SK-N-MC (cell line): Measurements from ENCODE around the gene TMEM147.

Source experiments
- EZH2 ChIP-seq: fragments of 200-600 bp; sonication (generic); IDR thresholded peaks from one replicate; pipeline ENCODE4 v1.6.1; 2017; ENCODE audit warnings: antibody characterized with exemption
- FOXP2 ChIP-seq: optimal IDR thresholded peaks from 2 replicates; pipeline ENCODE3; 2011; ENCODE audit warnings: mild to moderate bottlenecking, moderate library complexity; ENCODE audit not compliant: insufficient read depth; ENCODE audit errors: extremely low read length, control extremely low read depth
- POLR2AphosphoS5 ChIP-seq: IDR thresholded peaks from 2 replicates; pipeline ENCODE4 v1.6.1; 2012; ENCODE audit warnings: mild to moderate bottlenecking, low read depth, low read length, borderline replicate concordance

DNA sequence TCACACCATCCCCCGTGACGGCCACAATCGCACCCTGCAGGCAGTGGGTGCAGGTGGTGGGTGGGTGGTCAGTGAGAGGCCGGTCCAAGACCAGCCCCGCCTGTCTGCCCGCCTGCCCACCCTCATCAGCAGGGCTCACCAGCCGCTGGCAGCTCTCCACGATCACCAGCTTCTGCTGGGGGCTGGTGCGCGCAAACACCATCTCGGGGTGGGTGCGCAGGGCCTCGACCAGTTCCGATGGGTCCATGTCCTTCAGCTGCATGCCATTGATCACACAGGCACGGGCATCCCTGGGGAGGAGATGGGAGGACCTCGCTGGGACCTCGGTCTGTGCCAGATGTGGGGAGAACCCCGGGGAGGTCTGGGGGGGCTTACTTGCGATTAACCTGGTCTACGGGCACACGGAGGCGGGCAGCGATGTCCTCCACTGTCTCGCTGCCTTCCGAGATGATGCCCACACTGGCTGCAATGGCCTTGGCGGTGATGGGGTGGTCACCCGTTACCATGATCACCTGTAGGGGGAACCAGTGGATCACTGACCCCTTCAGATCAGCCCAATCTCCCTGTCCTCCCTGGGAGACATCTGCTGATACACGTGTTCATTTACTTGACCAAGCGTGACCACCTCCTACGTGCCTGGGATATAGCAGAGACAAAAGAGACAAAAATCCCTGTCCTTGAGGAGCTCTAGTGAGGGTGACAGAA lies 10.0 kb downstream of the TMEM147 start:
- TF ChIP-seq POLR2AphosphoS5 (no peak), EZH2 (no peak), FOXP2 (no peak)
